ENCODE results near the gene TCP10L. TPM values are rescaled to one million over a fixed set of nuclear protein-coding genes. Genes with fewer than 3 reads are reported as not detected.
A peak's percentile ranks its signal among the peaks of the same experiment; 100 is the strongest.

The TCP10L gene
- total RNA-seq, 1 donor from 2014 or later, result 0.06 TPM

DNA sequence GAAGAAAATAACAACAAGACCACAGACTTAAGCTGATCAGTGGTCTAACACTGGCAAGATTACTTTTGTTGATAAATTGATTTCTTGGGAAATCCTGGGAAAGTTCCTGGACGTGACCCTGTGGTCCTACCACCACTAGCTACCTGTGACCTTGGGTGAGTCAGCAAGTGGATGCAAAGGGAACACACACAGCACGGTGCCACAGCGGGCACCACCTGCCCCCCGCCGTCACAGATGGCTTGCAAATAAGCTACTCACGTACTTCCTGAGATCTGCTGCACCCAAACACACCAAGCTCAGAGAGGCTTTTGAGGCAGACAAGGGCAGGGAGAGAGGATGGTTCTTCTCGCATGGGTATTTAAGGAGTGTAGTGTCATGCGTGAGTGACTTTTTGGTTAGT lies 14.2 kb upstream of the TCP10L start:
- no peak for DNase-seq (ENCODE audit: low read depth)
- no peak overlapping the region for H3K4me3 ChIP-seq (ENCODE audit: low read depth, low read length)

GRCh38 chr21:32599091-32599490 lies 13.8 kb upstream of the TCP10L start:
- H3K4me3 ChIP-seq (ENCODE audit: low read depth, low read length), result no peak overlapping the region
- DNase-seq (ENCODE audit: low read depth), result no peak
- TF ChIP-seq, protein P1, sequence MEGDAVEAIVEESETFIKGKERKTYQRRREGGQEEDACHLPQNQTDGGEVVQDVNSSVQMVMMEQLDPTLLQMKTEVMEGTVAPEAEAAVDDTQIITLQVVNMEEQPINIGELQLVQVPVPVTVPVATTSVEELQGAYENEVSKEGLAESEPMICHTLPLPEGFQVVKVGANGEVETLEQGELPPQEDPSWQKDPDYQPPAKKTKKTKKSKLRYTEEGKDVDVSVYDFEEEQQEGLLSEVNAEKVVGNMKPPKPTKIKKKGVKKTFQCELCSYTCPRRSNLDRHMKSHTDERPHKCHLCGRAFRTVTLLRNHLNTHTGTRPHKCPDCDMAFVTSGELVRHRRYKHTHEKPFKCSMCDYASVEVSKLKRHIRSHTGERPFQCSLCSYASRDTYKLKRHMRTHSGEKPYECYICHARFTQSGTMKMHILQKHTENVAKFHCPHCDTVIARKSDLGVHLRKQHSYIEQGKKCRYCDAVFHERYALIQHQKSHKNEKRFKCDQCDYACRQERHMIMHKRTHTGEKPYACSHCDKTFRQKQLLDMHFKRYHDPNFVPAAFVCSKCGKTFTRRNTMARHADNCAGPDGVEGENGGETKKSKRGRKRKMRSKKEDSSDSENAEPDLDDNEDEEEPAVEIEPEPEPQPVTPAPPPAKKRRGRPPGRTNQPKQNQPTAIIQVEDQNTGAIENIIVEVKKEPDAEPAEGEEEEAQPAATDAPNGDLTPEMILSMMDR (conservative IDR thresholded peaks at IDR 0.05; ENCODE audit: low read depth, low read length), result no peak

More for the DNA sequence above, 14.2 kb upstream of the TCP10L start:
- TF ChIP-seq, protein P1 (conservative IDR thresholded peaks at IDR 0.05; ENCODE audit: low read depth, low read length), result no peak

- peak; percentile 89 for DNase-seq (ENCODE audit: low read depth)
- TF ChIP-seq, protein P1 (conservative IDR thresholded peaks at IDR 0.05; ENCODE audit: low read depth, low read length), result no peak
- no peak overlapping the region for H3K4me3 ChIP-seq (ENCODE audit: low read depth, low read length)
Measured at GRCh38 chr21:32597205-32597604, 11.9 kb upstream of the TCP10L start.

GRCh38 chr21:32595431-32595830 lies 10.1 kb upstream of the TCP10L start:
- no peak overlapping the region for H3K4me3 ChIP-seq (ENCODE audit: low read depth, low read length)
- DNase-seq (ENCODE audit: low read depth), result no peak
- TF ChIP-seq, protein P1 (conservative IDR thresholded peaks at IDR 0.05; ENCODE audit: low read depth, low read length), result no peak

GRCh38 chr21:32593690-32594089 lies 8.4 kb upstream of the TCP10L start:
- no peak overlapping the region for H3K4me3 ChIP-seq (ENCODE audit: low read depth, low read length)
- no peak for DNase-seq (ENCODE audit: low read depth)
- TF ChIP-seq, protein P1 (conservative IDR thresholded peaks at IDR 0.05; ENCODE audit: low read depth, low read length), result no peak

DNA sequence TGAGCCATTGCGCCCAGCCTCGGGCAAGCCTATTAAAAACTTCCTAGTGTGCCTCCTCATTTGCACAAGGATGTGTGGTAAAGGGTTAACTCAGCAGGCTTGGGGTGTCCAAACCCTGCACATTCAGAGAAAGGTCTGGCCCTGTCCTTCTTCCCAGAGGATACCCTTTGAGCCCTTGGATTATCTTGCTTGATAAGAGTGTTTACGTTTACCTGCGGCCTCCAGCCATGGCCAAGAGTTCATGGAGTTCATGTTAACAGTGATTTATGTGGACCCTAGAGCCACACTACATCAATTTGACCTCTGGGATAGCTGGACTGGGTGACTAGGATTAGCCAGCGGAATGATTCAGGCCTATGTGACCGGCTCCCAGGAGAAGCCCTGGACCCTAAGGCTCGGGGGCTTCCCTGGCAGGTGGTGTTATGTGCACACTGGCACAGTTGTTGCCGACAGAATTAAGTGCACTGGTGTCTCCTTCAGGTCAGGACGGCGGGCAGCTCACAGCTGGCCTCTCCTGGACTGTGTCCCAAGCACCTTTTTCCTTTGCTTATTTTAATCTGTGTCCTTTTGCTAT lies 7.7 kb upstream of the TCP10L start:
- no peak overlapping the region for H3K4me3 ChIP-seq (ENCODE audit: low read depth, low read length)
- no peak for DNase-seq (ENCODE audit: low read depth)
- TF ChIP-seq, protein P1 (conservative IDR thresholded peaks at IDR 0.05; ENCODE audit: low read depth, low read length), result no peak

DNA sequence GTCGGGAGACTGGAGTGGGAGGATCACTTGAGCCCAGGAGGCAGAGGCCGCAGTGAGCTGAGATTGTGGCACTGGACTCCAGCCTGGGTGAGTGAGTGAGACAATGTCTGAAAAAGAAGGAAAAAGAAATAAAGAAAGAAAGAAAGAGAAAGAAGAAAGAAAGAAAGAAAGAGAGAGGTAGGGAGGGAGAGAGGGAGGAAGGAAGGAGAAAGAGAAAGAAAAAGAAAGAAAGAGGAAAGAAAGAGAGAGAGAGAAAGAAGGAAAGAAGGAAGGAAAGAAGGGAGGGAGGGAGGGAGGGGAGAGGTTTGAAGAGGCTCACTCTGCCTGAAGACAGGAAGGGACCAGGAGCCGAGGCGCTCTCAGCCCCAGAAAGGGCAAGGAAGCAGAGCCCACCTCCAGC lies 4.8 kb upstream of the TCP10L start:
- TF ChIP-seq, protein P1 (conservative IDR thresholded peaks at IDR 0.05; ENCODE audit: low read depth, low read length), result no peak
- no peak overlapping the region for H3K4me3 ChIP-seq (ENCODE audit: low read depth, low read length)
- DNase-seq (ENCODE audit: low read depth), result no peak
